Daoy (cell line): ENCODE data around the gene FURIN. TPM values are rescaled to one million over a fixed set of nuclear protein-coding genes. Genes with fewer than 3 reads are reported as not detected.
A peak's percentile ranks its signal among the peaks of the same experiment; 100 is the strongest.
"Not testable (repeated sequence)": the region's sequence is repeated elsewhere in the genome, so short reads cannot be mapped to it uniquely, and the experiment has no call there.

Source experiments
- DNase-seq: peaks from one replicate; pipeline ENCODE4 v3.0.0-alpha.2; 2015; ENCODE audit warnings: low read depth
- total RNA-seq: library from RNA; depleted of rRNA; stranded (reverse); fragments of >200 nt; shearing (Covaris generic); gene quantifications from 2 replicates; pipeline ENCODE4 v1.2.3, GENCODE V29; 2014

Gene FURIN
- total RNA-seq, 1 experiment from 2014 or later, result 51.5 TPM

GRCh38 chr15:90882781-90883525 lies 14.6 kb downstream of the FURIN start:
- no peak for DNase-seq

DNA sequence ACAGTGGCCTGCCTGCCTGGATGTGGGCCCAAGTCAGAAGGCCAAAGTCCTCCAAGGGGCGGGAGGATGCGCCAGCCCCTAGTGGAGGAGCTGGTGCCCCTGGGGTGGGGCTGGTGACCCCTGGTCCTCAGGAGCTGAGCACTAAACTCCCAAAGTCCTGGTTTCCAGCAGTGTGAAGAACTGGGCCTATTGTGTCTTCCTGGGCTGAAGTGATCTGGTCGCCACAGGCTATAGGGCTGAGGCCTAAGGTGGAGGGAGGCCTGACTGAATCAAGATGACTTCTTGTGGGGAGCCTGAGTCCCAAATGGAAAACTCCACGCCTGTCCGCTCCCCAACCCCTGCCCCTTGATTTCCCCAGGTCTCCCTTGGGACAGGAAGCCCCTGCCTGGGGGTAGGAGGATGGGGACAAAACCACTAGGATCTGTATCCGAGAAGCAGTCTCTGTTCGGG lies 15.2 kb downstream of the FURIN start:
- DNase-seq, result no peak

- DNase-seq, result no peak
These were observed 15.8 kb downstream of the FURIN start, which contains the start of gene FES for GRCh38 chr15:90883976-90884718. Gene FES (plus strand): TSS chr15:90884504. CDS start chr15:90885046, 542 bp downstream.

- no peak for DNase-seq
These were observed 16.5 kb downstream of the FURIN start for GRCh38 chr15:90884719-90885431.

DNA sequence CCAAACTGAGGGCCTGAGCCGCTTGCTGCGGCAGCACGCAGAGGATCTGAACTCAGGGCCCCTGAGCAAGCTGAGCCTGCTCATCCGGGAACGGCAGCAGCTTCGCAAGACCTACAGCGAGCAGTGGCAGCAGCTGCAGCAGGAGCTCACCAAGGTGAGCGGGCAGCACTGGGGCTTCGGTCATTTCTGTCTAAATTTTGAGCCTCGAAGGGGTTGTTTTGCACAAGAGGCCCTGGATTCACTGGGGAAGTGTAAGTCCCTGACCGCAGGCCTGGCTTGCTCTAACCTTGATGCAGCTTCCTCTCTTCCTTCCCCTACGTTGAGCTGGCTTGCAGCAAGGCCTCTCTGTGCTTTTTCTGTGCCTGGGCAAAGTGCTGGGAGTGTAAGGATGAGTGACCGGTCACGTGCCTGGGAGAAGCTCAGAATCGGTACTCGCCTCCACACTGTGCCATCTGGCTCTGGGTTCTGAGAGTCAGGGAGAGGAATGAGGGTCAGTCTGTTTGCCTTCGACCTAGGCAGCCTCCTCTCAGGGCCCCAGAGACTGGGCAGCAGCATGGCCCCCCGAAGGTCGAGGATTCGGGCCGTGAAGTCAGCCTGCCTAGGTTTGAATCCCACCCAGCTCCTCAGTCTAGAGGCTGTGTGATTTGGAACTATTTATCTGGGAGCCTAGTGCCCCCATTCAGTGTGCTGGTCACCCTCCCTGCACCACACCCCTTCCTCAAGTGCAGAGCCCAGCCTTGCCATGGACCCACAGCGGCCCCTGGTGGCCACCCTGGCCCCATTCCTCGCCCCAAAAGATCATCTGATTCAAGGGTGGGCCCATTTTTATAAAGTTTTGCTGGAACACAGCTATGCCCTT lies 17.3 kb downstream of the FURIN start:
- peak; percentile 69 for DNase-seq

- DNase-seq, result no peak
These were observed 17.9 kb downstream of the FURIN start for GRCh38 chr15:90886291-90886614.

DNA sequence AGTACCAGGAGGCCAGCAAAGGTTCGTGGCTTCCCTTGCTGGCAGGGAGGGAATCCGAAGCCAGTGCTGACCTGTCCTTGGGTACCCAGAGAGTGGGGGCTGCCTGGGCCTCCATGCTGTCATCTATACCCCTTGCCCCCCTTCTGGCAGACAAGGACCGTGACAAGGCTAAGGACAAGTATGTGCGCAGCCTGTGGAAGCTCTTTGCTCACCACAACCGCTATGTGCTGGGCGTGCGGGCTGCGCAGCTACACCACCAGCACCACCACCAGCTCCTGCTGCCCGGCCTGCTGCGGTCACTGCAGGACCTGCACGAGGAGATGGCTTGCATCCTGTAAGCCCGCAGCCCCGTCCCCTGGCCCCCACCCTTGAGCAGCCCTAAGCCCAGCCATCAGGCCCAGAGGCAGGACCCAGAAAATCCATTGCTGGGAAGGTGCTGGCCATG lies 18.7 kb downstream of the FURIN start:
- DNase-seq, result no peak

DNA sequence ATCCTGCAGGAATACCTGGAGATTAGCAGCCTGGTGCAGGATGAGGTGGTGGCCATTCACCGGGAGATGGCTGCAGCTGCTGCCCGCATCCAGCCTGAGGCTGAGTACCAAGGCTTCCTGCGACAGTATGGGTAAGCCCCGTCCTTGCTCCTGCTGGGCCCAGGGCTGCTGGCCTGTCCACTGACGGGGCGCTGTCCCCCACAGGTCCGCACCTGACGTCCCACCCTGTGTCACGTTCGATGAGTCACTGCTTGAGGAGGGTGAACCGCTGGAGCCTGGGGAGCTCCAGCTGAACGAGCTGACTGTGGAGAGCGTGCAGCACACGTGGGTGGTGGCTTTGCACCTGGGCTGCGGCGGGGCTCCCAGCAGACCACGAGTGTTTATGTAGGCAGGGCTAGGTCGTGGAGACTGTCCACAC lies 20.9 kb downstream of the FURIN start:
- no peak for DNase-seq

DNA sequence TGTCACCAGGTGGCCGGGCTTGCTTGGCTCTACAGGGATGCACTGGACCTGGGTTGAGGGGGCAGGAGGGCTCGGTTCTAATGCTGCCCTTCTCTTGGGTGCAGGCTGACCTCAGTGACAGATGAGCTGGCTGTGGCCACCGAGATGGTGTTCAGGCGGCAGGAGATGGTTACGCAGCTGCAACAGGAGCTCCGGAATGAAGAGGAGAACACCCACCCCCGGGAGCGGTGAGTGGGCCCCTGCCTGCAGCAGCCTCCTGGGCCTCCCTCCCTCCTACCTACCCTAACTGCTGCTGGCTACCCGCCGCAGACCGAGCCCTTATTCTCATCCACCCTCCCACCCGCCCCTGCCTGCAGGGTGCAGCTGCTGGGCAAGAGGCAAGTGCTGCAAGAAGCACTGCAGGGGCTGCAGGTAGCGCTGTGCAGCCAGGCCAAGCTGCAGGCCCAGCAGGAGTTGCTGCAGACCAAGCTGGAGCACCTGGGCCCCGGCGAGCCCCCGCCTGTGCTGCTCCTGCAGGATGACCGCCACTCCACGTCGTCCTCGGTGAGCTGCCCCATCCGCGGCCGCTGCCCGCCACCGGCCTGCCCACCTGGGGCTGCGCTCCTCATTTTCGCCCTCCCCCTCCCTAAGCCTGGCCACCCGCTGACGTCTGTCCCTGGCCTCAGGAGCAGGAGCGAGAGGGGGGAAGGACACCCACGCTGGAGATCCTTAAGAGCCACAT lies 21.5 kb downstream of the FURIN start:
- no peak for DNase-seq

DNA sequence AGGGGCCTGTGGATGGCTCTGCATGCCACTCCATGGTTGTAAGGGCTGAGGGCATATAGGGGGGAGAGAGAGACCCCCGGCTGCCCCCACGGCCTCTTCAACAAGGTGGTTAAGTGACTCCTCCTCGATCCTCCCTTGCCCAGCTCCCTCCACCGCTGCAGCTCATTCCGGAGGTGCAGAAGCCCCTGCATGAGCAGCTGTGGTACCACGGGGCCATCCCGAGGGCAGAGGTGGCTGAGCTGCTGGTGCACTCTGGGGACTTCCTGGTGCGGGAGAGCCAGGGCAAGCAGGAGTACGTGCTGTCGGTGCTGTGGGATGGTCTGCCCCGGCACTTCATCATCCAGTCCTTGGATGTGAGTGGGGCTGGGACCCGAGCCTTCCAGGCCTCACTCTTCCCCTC lies 22.5 kb downstream of the FURIN start:
- DNase-seq, result no peak

DNA sequence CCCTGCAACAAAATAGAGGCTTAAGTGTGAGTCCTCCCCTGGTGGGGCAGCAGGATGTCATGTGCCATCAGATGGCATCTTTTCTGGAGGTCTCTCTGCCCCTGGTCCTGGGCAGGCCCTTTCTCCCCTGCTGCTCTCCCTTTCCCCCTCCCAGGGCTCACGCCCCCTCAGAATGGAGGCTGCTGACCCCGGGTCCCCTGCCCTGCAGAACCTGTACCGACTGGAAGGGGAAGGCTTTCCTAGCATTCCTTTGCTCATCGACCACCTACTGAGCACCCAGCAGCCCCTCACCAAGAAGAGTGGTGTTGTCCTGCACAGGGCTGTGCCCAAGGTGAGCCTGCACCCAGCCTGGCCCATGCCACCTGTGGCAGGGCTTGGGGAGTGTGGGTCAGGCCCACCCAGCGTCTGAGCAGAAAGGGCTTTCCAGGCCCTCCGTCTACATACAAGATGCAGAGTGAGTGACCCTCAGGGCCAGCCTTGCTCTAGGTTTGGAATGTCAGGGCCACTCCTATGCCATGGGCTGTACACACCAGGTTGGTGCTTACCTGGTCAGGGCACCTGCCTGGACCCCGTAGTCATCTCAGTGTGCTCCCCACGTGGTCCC lies 23.1 kb downstream of the FURIN start:
- DNase-seq, result no peak

DNA sequence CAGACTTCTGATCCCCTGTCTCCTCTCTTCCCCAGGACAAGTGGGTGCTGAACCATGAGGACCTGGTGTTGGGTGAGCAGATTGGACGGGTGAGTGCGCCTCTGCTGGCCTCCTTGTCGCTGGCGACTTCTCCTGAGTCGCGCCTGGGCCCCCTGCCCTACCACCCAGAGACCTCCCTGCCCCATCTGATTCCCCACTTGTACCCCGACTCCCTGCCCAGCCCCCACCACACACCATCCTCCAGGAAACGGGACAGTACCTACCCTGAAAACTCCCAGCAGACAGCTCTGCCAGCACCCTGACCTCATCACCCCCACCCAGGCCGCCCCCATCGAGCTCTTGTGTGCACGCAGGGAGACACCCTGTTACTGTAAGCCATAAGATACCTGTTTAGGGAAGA lies 23.6 kb downstream of the FURIN start:
- no peak for DNase-seq

DNA sequence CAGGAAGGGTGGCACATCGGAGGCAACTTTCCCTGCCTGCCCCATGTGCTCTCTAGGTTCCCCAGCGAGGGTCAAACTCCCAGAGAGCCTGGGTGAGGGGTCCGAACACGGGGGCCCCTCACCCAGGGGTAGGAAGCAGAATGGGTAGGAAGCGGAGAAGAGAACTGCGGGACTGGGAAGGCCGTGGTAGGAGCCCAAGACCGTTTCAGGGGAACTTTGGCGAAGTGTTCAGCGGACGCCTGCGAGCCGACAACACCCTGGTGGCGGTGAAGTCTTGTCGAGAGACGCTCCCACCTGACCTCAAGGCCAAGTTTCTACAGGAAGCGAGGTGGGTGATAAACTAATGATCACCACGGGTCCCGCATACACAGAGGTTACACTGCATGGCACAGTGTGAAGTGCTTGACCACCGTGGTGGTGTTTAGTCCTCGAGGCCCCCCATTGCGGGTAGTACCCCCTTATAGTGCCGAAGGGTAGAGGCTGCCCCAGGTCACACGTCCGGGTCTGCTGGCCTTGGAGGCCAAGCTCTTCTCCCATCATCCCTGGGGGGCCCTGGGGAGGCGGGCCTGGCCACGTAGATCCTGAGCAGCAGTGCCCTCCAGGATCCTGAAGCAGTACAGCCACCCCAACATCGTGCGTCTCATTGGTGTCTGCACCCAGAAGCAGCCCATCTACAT lies 24.2 kb downstream of the FURIN start:
- DNase-seq, result no peak

GRCh38 chr15:90893175-90894090 lies 25.0 kb downstream of the FURIN start:
- no peak for DNase-seq

DNA sequence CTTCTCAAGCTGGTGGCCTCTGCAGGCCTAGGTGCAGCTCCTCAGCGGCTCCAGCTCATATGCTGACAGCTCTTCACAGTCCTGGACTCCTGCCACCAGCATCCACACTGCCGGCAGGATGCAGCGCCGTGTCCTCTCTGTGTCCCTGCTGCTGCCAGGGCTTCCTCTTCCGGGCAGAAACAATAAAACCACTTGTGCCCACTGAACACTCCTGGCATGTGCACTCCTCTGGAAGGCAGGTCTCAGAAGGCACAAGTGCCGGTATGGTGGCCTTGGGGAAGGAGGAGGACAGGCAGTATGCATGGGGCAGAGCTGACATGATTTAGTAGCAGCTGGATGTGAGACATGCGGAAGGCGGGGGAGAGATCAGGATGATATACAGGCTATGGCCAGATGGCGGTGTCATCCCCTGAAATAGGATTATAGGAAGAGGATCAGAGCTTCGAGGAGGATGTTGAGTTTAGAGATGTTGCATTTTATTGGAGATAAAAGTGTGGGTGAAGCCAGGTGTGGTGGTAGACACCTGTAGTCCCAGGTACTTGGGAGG lies 27.3 kb downstream of the FURIN start:
- no peak for DNase-seq

DNA sequence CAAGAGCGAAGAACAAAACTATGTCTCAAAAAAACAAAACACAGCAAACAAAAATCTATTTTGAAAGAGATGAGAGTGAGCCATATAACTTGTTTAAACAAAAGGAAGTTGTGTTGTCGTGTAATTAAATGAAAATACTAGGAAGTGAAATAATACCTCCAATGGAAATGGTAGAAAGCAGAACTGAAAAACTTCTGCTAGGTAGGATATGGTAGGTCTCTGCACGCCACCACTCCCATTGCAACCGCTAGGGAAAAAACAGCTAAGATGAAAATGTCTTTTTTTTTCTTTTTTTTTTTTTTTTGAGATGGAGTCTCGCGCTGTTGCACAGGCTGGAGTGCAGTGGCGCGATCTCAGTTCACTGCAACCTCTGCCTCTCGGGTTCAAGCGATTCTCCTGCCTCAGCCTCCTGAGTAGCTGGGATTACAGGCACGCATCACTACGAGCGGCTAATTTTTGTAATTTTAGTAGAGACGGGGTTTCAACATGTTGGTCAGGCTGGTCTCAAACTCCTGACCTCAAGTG lies 28.8 kb downstream of the FURIN start:
- not testable (repeated sequence) for DNase-seq

- DNase-seq, result no peak
These were observed 33.0 kb downstream of the FURIN start for GRCh38 chr15:90901175-90902039.
